ENCODE results near the gene NPAS4.
"Not testable (repeated sequence)": the region's sequence is repeated elsewhere in the genome, so short reads cannot be mapped to it uniquely, and the experiment has no call there.

NPAS4 gene

DNA sequence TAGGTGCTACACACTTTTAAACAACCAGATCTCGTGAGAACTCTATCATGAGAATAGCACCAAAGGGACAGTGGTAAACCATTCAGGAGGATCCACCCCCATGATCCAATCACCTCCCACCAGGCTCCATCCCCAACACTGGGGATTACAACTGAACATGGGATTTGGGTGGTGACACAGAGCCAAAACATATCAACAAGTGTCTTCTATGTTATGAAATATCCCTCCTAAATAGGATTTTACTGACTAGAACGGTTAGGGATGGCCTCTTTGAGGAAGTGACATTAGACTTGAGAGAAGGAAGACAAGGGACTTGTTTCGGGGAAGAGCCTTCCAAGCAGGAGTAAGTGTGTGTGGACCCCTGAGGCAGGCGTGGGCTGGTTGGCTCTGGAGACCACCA lies 29.7 kb downstream of the NPAS4 start:
- DNase-seq (ENCODE audit: extremely low spot score, insufficient read length, low read depth) (no peak), FAIRE-seq (no peak)

DNA sequence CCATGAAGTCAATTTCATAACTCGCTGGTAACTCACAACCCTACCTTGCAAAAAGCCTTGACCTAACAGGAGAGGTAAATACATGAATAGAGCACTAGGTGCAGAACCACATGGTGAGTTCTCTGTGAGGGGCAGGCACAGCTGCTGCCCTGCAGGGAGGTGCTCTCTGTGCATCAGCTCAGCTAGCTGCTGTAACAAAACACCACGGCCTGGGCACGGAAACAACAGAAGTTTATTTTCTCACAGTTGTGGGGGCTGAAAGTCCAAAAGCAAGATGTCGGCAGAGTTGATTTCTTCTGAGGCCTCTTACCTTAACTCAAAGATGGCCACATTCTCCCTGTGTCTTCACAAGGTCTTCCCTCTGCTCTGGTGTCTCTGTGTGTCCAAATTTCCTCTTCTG lies 30.8 kb downstream of the NPAS4 start:
- no peak for FAIRE-seq
- DNase-seq (ENCODE audit: extremely low spot score, insufficient read length, low read depth) = no peak

DNA sequence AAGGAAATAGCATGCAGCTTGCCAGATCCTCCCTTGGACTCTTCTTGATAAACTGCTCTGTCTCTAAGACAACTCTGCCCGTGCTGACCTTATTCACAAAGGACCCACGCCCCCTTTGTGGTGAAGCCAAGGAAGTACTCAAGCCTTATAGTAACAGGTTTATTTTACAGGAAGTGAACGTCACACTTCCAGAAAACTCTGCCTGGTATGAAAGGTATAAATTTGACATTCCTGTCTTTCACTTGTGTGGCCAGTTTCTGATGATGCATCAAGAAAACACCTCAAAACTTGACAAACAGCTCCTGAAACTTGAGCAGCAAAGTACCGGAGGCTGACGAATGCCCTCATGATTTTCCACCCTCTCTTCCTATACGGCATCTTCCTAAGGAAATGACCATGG lies 33.4 kb downstream of the NPAS4 start:
- DNase-seq (ENCODE audit: extremely low spot score, insufficient read length, low read depth) = no peak

GRCh38 chr11:66454828-66455227 lies 34.0 kb downstream of the NPAS4 start:
- no peak for FAIRE-seq

More for the DNA sequence above, 33.4 kb downstream of the NPAS4 start:
- no peak for FAIRE-seq

GRCh38 chr11:66457826-66458225 lies 37.0 kb downstream of the NPAS4 start:
- DNase-seq (ENCODE audit: extremely low spot score, insufficient read length, low read depth) (no peak), FAIRE-seq (no peak)

More at GRCh38 chr11:66454828-66455227, 34.0 kb downstream of the NPAS4 start:
- DNase-seq (ENCODE audit: extremely low spot score, insufficient read length, low read depth) = no peak

GRCh38 chr11:66459138-66459778 lies 38.4 kb downstream of the NPAS4 start:
- DNase-seq (ENCODE audit: extremely low spot score, insufficient read length, low read depth) = no peak
- peak; percentile 26 for FAIRE-seq

GRCh38 chr11:66462010-66462409 lies 41.2 kb downstream of the NPAS4 start:
- FAIRE-seq (no peak), DNase-seq (ENCODE audit: extremely low spot score, insufficient read length, low read depth) (no peak)

DNA sequence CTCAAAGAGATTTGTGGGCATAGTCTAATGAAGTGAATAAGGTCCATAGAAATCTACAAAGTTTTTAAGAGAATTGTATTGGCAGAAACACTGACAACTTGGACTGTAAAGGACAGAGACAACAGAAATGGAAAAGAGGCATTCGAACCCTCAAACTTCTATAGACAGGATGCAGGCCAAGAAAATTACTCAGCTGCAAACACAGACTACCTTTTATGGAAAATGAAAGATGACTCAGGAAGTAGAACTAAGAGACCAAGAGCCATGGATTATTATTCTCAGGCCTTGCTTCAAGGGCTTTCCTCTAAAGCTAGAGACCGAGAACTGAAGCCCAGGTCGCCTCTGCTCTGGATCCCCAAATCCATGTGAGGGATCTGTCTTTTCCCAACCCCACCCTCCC lies 42.1 kb downstream of the NPAS4 start:
- FAIRE-seq (no peak), DNase-seq (ENCODE audit: extremely low spot score, insufficient read length, low read depth) (no peak)

DNA sequence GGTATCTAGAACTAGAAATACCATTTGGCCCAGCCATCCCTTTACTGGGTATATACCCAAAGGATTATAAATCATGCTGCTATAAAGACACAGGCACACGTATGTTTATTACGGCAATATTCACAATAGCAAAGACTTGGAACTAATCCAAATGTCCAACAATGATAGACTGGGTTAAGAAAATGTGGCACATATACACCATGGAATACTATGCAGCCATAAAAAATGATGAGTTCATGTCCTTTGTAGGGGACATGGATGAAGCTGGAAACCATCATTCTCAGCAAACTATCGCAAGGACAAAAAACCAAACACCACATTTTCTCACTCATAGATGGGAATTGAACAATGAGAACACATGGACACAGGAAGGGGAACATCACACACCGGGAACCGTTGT lies 43.3 kb downstream of the NPAS4 start:
- not testable (repeated sequence) for DNase-seq (ENCODE audit: extremely low spot score, insufficient read length, low read depth); FAIRE-seq

DNA sequence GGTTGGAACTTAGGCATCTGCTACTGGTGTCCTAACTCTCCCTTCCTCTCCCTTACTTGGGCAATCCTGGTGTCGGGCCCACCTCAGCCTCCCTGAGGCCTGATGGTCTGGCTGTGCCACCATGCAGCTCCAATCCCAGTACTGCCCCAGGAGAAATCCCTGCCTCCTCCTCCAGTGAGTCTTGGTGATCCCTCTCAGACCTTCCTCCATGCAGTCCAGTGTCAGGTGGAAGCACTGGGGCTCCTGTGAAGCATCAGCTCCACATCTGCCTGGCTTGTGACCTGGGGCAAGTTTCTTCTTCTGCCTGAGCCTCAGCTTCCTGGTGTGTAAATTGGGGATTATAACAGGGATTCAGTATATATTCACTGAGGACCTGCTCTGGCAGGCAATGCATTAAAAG lies 44.1 kb downstream of the NPAS4 start:
- FAIRE-seq (no peak), DNase-seq (ENCODE audit: extremely low spot score, insufficient read length, low read depth) (no peak)

GRCh38 chr11:66465373-66466224 lies 44.8 kb downstream of the NPAS4 start:
- DNase-seq (ENCODE audit: extremely low spot score, insufficient read length, low read depth) = no peak
- FAIRE-seq = no peak

DNA sequence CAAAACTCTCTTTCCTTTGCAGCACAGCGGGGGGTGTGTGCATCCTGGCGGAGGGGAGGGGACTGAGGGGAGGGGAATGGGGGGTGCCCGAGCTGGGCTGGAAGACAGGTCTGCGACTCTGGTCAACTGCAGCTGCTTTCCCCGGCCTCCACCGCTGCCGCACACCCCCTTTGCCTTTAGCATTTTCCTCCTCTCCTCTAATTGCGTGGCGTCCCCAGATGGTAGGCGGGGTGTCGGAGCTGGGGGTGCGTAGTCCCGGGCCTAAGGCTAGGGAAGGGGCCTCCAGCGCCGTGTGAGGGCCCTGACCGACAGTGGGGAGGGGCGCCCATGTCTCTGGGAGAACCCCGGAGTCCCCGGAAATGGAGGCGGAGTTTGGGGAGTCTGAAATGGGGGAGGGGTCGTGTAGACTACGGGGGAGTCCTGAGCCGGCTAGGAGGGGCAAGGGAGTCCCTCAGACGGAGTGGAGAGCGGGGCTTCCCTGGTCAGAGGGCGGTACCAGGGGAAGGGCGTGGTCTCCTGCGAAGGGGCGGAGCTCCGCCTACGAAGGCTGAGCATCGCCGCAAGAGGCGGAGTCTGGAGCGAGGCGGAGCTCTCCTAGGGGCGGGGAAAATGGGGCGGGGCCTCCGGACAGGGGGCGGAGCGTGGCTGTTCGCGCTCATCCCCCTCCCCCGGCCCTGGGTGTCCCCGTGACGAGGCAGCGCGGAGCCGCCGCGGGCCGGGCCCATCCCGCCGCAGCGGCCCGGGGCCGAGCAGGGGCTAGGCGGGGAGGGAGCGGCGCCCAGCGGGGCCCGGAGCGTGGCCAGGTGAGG lies 45.6 kb downstream of the NPAS4 start, which contains the start of gene PELI3:
Gene PELI3 (plus strand): TSS at position 681 of the 809 bp plus-strand sequence. CDS start 1,224 bp downstream, outside the sequence.
- peak; percentile 98 for DNase-seq (ENCODE audit: extremely low spot score, insufficient read length, low read depth)

DNA sequence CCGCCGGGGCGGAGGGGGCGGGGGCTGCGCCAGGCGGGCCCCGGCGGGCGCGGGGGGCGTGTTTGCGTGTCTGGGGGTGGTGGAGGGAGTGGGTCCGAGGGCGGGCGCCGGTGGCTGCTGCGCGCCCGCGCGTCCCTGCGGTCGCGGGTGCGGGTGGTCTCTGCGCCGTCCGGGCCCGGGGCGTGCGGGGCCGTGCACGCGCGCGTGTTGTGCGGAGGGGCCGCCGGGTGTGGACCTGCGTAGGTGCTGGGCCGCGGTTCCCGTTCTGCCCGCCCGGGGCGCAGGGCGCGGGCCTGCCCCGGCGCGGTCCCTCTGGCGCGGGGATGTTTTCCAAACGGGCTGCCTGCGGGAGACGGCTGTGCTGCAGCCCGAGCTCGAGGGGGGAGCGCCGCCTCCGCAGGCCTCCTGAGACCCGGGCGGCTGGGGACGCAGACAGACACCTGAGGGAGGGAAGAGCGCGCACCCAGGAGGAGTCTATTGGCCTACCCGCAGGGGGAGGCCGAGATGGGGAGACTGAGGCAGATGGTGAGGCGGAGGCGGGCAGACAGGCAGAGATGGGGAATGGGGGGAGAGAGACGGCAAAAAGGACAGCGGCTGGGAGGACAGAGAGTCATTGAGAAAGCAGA lies 46.3 kb downstream of the NPAS4 start:
- FAIRE-seq = no peak
- DNase-seq (ENCODE audit: extremely low spot score, insufficient read length, low read depth) = no peak

More for the DNA sequence above, 45.6 kb downstream of the NPAS4 start, which contains the start of gene PELI3:
- FAIRE-seq = peak; percentile 89

DNA sequence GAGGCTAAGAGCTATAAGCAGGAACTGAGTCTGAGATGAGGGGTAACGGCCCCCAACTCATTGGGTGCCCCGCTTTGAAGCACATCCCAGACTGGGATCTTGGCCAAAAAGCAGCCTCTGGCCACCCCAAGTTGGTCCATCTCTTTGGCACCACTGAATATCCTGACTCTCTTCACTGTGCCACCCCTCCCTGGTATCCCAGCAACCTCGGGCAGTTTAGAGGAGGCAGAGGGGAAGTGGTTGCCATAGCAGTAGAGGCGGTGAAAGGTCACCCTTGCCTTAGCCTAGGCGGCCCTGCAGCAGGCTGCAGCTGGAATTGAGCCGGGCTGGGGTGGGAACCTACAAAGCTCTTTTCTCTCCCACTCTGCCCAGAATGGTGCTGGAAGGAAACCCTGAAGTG lies 46.9 kb downstream of the NPAS4 start:
- no peak for FAIRE-seq
- DNase-seq (ENCODE audit: extremely low spot score, insufficient read length, low read depth) = no peak

GRCh38 chr11:66468691-66469090 lies 47.9 kb downstream of the NPAS4 start:
- no peak for DNase-seq (ENCODE audit: extremely low spot score, insufficient read length, low read depth)
- no peak for FAIRE-seq

- FAIRE-seq (no peak), DNase-seq (ENCODE audit: extremely low spot score, insufficient read length, low read depth) (no peak)
These were observed 48.6 kb downstream of the NPAS4 start for GRCh38 chr11:66469441-66469840.

- FAIRE-seq = no peak
- no peak for DNase-seq (ENCODE audit: extremely low spot score, insufficient read length, low read depth)
These were observed 49.2 kb downstream of the NPAS4 start for GRCh38 chr11:66470015-66470414.

DNA sequence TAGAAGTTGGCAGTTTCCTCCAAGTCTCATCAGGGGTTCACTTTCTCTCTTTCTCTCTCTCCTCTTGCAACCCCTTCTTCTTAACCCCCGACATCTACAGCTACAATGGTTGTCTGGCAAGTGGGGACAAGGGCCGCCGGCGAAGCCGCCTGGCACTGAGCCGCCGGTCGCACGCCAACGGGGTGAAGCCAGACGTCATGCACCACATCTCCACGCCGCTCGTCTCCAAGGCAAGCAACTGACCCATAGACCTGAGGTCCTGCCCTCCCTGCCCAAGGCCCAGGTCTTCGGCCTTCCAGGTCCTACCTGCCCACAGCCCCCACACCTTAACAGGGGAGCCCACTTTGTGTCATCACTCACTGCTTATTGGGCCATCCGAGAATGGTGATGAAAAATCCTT lies 50.3 kb downstream of the NPAS4 start:
- FAIRE-seq = no peak

GRCh38 chr11:66472054-66472453 lies 51.2 kb downstream of the NPAS4 start:
- FAIRE-seq (no peak), DNase-seq (ENCODE audit: extremely low spot score, insufficient read length, low read depth) (no peak)

More for the DNA sequence above, 50.3 kb downstream of the NPAS4 start:
- no peak for DNase-seq (ENCODE audit: extremely low spot score, insufficient read length, low read depth)

DNA sequence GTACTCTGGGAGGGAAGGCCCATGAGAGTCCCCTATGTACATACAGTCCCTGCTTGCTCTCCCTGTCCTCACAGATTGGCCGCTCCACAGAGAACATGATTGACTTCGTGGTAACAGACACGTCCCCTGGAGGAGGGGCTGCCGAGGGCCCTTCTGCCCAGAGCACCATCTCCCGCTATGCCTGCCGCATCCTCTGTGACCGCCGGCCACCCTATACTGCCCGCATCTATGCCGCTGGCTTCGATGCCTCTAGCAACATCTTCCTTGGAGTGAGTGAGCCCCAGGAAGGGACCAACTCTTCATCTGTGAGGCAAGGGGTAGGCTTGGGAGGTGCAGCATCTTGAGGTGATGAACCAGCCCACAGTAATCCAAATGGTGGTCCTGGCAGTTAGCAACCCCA lies 52.3 kb downstream of the NPAS4 start:
- FAIRE-seq (no peak), DNase-seq (ENCODE audit: extremely low spot score, insufficient read length, low read depth) (no peak)

All from GM18507 (cell line).